Ovary (tissue), 9 donors: ENCODE measurements around the gene FBLN2. TPM values are rescaled to one million over a fixed set of nuclear protein-coding genes. Genes with fewer than 3 reads are reported as not detected.

Source experiments
- DNase-seq, 5 donors: peaks; one replicate each; pipeline ENCODE4 v3.0.0-alpha.2; 2019 to 2020
- H3K27ac ChIP-seq, 2 donors: fragments of 200-600 bp; one replicate each; pipeline versions ENCODE4 v1.5.1 to v1.8.0; 2019 to 2022
- H3K27me3 ChIP-seq: fragments of 200-600 bp; one replicate; pipeline ENCODE4 v1.8.0; 2022
- H3K36me3 ChIP-seq: fragments of 200-600 bp; sonication (generic); one replicate; pipeline ENCODE4 v1.5.1; 2019
- H3K4me1 ChIP-seq: one replicate; pipeline ENCODE4 v1.8.1; 2013; ENCODE audit warnings: mild to moderate bottlenecking, moderate library complexity; ENCODE audit not compliant: insufficient read depth
- H3K4me3 ChIP-seq: fragments of 200-600 bp; sonication (generic); one replicate; pipeline ENCODE4 v1.5.1; 2017
- H3K9me3 ChIP-seq, 2 donors: fragments of 200-600 bp in 1 of 2; sonication (generic) in 1 of 2; one replicate each; pipeline versions ENCODE4 v1.5.1 to v1.8.1; 2013 to 2019; ENCODE audit warnings: mild to moderate bottlenecking in 1 of 2, moderate library complexity in 1 of 2
- EP300 ChIP-seq: sonication (generic); formaldehyde crosslinking; IDR thresholded peaks from one replicate; pipeline ENCODE4 v1.6.1; 2017; ENCODE audit warnings: antibody characterized with exemption
- POLR2A ChIP-seq: fragments of 450-650 bp; IDR thresholded peaks from one replicate; pipeline ENCODE4 v1.6.1; 2017; ENCODE audit warnings: antibody characterized with exemption, mild to moderate bottlenecking, moderate library complexity
- WGBS, 3 donors: extraction: QIAGEN DNeasy Blood & Tissue Kit in 1 of 3; methylation state at CpG; one replicate each; pipeline versions ENCODE4 v1.1.5 to v1.1.7; 2013 to 2017; 5-methylcytosine and 5-hydroxymethylcytosine counted together
- intact Hi-C, 4 donors: fragments of 100-400 bp; cut with DNase I; formaldehyde crosslinking; loops; one replicate each; pipeline versions ENCODE4 v1.11.0 to v1.15.1; 2022 to 2023
- polyA plus RNA-seq, 2 donors: library from polyadenylated mRNA; stranded (reverse); fragments of 200-250 nt in 1 of 2; fragments of 350-450 nt in 1 of 2; fragmentation: Illumina TruSeq in 1 of 2; extraction: RNeasy Lipid Tissue Mini Kit (QIAGEN cat#74804) in 1 of 2; gene quantifications; one replicate each; pipeline ENCODE4 v1.2.3, GENCODE V29; 2013 to 2014
- total RNA-seq, 7 donors: library from RNA; depleted of rRNA in 2 of 7; stranded (reverse); fragments of >200 nt in 2 of 7; fragmentation: NEBNext Ultra II Directional in 3 of 7; extraction: Animal tissue kit (Norgen Biotek cat#: 25700) in 3 of 7; gene quantifications; one replicate each; pipeline versions ENCODE4 v1.1.0 to v1.2.4, GENCODE V29; 2016 to 2023
- TF ChIP-seq, protein P1 (sequence below), 3 donors: fragments of 450-650 bp in 2 of 3; fragments of 200-600 bp in 1 of 3; IDR thresholded peaks; one replicate each; pipeline versions ENCODE4 v1.5.1 to v1.8.0; 2016 to 2022; ENCODE audit warnings: antibody characterized with exemption in 3 of 3, mild to moderate bottlenecking in 1 of 3
- donor health status: DM: no; HTN: no; CAD: no; lungs with moderate emphysema.
- donor health status: DM: no; HTN: no; CAD: no.
- donor health status: Bipolar disorder and iron deficiency.
- donor health status: DM: yes; HTN: yes; CAD: no.
- donor health status: DM: no; HTN: no; CAD: no.
- donor health status: DM: yes; HTN: yes; CAD: no.

FBLN2 gene
- total and polyA plus RNA-seq, 9 donors, result 4.0 to 18.2 (median 8.1) TPM

DNA sequence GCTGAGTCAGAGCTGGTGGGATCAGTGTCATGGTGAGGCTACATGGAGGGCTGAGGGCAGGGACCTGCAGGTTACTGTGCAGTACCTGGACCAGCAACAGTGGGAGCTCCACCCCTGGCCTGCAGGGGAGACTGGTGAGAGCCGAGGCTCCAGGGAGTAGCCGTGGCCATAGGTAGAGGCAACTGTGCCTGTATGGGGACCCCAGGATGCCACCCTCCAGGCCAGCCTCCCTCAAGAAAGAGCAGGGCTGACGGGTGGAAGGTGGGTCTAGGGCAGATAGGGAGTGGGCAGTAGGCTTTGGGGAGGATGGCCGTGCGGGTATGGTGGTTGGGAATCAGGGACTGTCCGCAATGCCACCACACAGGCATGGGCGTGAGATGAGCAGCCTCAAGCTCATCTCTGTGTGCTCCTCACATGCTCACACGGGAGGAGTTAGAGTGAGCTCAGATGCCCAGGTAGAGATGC is 35.5 kb downstream of the FBLN2 start:
- intact Hi-C loops, result no loop called here
- peak in 1 of 5 donors; percentile 19 for DNase-seq
- Histone ChIP-seq H3K4me3 (no peak overlapping the region), H3K27ac (no peak overlapping the region), H3K9me3 (no peaks in the 10 kb centered on the region), H3K36me3 (no peaks in the 10 kb centered on the region), H3K4me1 (no peaks in the 10 kb centered on the region), H3K27me3 (no peaks in the 10 kb centered on the region)
- TF ChIP-seq, protein P1, sequence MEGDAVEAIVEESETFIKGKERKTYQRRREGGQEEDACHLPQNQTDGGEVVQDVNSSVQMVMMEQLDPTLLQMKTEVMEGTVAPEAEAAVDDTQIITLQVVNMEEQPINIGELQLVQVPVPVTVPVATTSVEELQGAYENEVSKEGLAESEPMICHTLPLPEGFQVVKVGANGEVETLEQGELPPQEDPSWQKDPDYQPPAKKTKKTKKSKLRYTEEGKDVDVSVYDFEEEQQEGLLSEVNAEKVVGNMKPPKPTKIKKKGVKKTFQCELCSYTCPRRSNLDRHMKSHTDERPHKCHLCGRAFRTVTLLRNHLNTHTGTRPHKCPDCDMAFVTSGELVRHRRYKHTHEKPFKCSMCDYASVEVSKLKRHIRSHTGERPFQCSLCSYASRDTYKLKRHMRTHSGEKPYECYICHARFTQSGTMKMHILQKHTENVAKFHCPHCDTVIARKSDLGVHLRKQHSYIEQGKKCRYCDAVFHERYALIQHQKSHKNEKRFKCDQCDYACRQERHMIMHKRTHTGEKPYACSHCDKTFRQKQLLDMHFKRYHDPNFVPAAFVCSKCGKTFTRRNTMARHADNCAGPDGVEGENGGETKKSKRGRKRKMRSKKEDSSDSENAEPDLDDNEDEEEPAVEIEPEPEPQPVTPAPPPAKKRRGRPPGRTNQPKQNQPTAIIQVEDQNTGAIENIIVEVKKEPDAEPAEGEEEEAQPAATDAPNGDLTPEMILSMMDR (IDR thresholded peaks at IDR 0.05), result no peak
- TF ChIP-seq EP300, result no peak
- no peak for TF ChIP-seq POLR2A
- WGBS, 3 donors, result 94 to 96% (median 95%) methylated on average over 8 of the region's 8 CpGs

DNA sequence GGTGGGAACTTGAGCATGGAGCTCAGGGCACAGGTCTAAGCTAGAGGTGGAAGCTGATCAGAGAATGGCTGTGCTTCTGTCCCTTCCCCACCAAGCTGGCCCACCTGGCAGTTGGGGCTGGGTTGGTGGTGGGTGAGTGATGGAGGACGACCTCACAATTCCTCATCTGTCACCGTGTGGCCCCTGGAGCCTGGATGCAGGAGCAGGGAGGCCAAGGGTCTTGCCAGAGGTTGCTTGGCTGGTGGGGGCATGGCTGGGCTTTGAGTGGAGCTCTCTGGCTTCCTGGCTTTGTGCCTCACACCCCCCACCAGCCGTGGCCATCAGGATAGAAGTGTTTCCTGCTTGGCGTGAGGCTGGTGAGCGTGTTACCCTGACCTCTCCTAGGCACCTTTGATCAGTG is 36.0 kb downstream of the FBLN2 start:
- DNase-seq, result no peak
- WGBS, 3 donors, result 91% methylated on average over 5 of the region's 5 CpGs
- Histone ChIP-seq H3K4me3 (no peak overlapping the region), H3K27me3 (no peaks in the 10 kb centered on the region), H3K4me1 (no peaks in the 10 kb centered on the region), H3K9me3 (no peaks in the 10 kb centered on the region), H3K36me3 (no peaks in the 10 kb centered on the region), H3K27ac (no peak overlapping the region)
- TF ChIP-seq EP300 (no peak), POLR2A (no peak)
- TF ChIP-seq, protein P1 (IDR thresholded peaks at IDR 0.05), result no peak
- intact Hi-C loops, result no loop called here

DNA sequence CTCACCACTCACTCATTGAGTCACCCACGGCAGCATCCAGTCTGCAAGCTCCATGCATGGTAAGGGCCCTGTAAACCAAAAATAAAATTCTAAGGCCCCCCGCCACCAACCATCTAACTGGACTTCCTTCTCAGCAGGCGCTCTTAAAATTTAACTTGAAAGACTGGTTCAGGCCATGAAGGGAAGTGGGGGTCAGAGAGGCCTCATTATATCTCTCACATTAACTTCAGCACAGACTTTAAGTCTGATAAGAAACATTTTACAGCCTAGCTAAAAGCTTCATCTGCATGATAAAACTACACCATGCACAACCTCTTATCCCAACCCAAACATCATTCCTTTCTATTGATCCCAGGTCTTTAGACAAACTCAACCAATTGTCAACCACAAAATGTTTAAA is 38.5 kb downstream of the FBLN2 start:
- Histone ChIP-seq H3K27me3 (no peaks in the 10 kb centered on the region), H3K27ac (no peak overlapping the region), H3K9me3 (no peaks in the 10 kb centered on the region), H3K4me1 (no peaks in the 10 kb centered on the region), H3K36me3 (no peaks in the 10 kb centered on the region), H3K4me3 (no peak overlapping the region)
- intact Hi-C loops, result no loop called here
- TF ChIP-seq EP300 (no peak), POLR2A (no peak)
- TF ChIP-seq, protein P1 (IDR thresholded peaks at IDR 0.05), result no peak
- 84 to 92% (median 89%) methylated on average over 3 of the region's 3 CpGs for WGBS, 3 donors
- DNase-seq, result no peak

DNA sequence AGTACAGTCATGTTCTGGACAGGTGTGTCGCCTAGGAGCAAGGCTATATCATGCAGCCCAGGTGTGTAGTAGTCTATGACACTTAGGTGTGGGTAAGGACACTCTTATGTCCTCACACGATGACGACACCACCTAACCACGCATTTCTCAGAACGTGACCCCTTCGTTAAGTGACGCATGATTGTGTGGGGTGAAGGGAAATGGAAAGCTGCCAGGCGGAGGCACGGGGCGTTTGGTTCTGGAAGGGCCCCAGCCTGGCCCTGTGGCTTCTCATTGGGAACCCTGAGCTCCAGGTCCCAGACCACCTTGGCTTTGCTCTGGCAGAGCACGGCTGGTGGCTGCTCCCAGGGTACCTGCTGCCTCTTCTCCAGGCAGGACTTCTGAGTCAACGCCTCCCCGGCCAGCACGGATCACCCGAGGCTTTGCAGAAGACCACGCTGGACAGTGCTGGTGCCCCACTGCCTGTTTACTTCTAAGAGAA is 39.3 kb downstream of the FBLN2 start:
- WGBS, 3 donors, result 81 to 90% (median 86%) methylated on average over 16 of the region's 16 CpGs
- no peak for DNase-seq
- Histone ChIP-seq H3K4me3 (no peak overlapping the region), H3K27ac (no peak overlapping the region), H3K27me3 (no peaks in the 10 kb centered on the region), H3K36me3 (no peaks in the 10 kb centered on the region), H3K9me3 (no peaks in the 10 kb centered on the region), H3K4me1 (no peaks in the 10 kb centered on the region)
- TF ChIP-seq POLR2A (no peak), EP300 (no peak)
- TF ChIP-seq, protein P1 (IDR thresholded peaks at IDR 0.05), result no peak
- intact Hi-C loops, result no loop called here
